Mammary epithelial cell (primary cell): ENCODE results near the gene SLIT1.

ENCODE experiments used
- CTCF ChIP-seq, 2 donors: IDR thresholded peaks in 1 of 2; conservative IDR thresholded peaks in 1 of 2; 2 replicates each; pipeline ENCODE4 v1.5.1; 2011 to 2012; ENCODE audit warnings: inconsistent platforms in 2 of 2, low read length in 2 of 2, mild to moderate bottlenecking in 2 of 2, control low read depth in 1 of 2, low read depth in 1 of 2; ENCODE audit not compliant: insufficient read depth in 1 of 2; ENCODE audit errors: extremely low read depth in 1 of 2
- EZH2 ChIP-seq: IDR thresholded peaks from 2 replicates; pipeline ENCODE4 v1.6.1; 2012; ENCODE audit warnings: low read length, inconsistent platforms, borderline replicate concordance

GRCh38 chr10:97120370-97120769 lies 65.4 kb downstream of the SLIT1 start:
- no peak for TF ChIP-seq CTCF (conservative IDR thresholded peaks at IDR 0.05 in 1 of 2, IDR thresholded peaks at IDR 0.05 in 1 of 2; ENCODE audit: extremely low read depth in 1 of 2, insufficient read depth in 1 of 2, low read depth in 1 of 2, low read length in 2 of 2)
- no peak for TF ChIP-seq EZH2
